ENCODE measurements around the gene SSX3.
"Not testable (repeated sequence)": the region's sequence is repeated elsewhere in the genome, so short reads cannot be mapped to it uniquely, and the experiment has no call there.

Gene SSX3

DNA sequence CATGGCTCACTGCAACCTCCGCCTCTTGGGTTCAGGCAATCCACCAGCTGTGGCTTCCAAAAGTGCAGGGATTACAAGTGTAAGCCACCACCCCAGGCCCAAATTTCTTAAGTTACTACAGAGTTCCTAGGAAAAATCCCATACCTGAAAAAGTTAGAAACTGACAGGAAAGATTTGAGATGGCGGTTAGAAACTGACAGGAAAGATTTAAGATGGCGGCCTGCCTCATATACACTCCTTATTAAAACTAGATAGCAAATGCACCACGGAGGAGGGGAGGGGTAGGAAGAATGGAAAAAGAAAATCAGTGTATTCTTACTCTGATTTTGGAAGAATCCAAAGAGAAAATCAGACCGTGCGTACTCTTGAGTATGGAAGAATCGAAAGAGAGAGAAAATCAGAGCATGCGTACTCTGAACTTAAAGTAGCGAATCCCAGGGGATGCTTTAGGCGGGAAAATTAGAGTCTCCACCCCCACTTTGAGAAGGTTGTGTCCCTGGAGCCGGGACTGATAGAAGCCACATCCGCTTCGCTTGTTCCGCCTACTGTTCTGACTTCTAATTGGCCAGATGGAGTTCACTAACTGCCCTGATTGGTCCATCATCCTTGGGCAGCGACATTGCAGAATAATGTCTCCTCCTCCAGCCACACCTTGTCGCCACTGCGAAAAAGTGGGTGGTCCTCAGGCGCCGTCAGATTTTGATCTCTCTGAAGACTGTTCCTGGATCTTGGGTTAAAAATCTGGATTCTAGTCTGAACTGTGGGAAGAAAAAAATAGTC is at the start of gene SSX3:
SSX3 (minus strand) TSS at position 389 of the 780 bp plus-strand sequence. CDS start 1,454 bp downstream, outside the sequence.
- DNase-seq: not testable (repeated sequence)

GRCh38 chrX:48397825-48398224 is 41.3 kb upstream of the SSX3 start:
- DNase-seq: not testable (repeated sequence)

DNA sequence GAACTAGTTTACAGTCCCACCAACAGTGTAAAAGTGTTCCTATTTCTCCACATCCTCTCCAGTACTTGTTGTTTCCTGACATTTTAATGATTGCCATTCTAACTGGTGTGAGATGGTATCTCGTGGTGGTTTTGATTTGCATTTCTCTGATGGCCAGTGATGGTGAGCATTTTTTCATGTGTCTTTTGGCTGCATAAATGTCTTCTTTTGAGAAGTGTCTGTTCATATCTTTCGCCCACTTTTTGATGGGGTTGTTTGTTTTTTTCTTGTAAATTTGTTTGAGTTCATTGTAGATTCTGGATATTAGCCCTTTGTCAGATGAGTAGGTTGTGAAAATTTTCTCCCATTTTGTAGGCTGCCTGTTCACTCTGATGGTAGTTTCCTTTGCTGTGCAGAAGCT is 40.4 kb upstream of the SSX3 start:
- not testable (repeated sequence) for DNase-seq

DNA sequence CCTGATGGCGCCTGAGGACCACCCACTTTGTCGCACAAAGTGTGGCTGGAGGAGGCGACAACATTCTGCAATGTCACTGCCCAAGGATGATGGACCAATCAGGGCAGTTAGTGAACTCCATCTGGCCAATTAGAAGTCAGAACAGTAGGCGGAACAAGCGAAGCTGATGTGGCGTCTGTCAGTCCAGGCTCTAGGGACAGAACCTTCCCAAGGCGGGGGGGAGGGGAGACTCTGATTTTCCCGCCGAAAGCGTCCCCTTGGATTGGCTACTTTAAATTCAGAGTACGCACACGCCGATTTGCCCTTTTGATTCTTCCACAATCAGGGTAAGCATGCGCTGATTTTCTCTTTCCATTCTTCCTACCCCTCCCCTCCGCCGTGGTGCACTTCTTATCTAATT is 26.7 kb upstream of the SSX3 start, which contains the start of gene SSX4:
SSX4 (plus strand) TSS at position 301 of the 400 bp plus-strand sequence. CDS start 515 bp downstream, outside the sequence.
- DNase-seq: not testable (repeated sequence)

DNA sequence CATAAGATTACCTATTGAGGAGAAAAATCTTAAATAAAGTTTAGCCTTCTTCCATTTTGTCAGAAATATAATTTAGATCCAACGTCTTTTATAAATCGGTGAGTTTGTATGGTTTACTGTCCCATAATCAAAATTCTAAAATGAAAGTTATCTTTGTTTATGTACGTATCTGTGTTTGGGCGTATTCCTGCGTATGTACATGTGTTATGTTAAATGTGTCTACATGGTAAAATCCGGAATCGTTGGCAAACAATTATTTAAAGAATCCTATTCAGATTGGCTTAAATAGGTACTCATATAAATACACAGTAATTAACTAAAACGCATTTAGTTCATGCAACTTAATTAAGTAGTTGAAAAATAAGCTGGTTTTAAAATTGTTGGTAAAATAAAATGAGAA is 13.9 kb upstream of the SSX3 start:
- DNase-seq: not testable (repeated sequence)

- DNase-seq: not testable (repeated sequence)
These were observed 11.4 kb upstream of the SSX3 start for GRCh38 chrX:48367717-48368408.

- not testable (repeated sequence) for DNase-seq
These were observed 2.8 kb upstream of the SSX3 start for GRCh38 chrX:48359281-48359680.

DNA sequence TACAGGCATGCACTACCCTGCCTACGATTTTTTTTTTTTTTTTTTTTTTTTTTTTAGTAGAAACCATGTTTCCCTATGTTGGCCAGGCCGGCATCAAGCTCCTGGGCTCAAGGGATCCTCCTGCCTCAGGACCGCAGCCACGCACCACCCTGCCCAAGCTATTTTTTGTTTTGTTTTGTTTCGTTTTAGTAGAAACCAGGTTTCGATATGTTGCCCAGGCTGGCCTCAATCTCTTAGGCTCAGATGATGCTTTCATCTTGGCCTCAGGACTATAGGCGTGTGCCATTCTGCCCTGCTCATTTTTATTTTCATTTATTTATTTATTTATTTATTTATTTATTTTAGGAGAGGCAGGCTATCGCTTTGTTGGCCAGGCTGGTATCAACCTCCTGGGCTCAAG is 1.2 kb upstream of the SSX3 start:
- DNase-seq: no peak

GRCh38 chrX:48346059-48346458 is 10.4 kb downstream of the SSX3 start:
- not testable (repeated sequence) for DNase-seq

- not testable (repeated sequence) for DNase-seq
These were observed 42.5 kb downstream of the SSX3 start for GRCh38 chrX:48313996-48314395.

GRCh38 chrX:48306175-48306574 is 50.3 kb downstream of the SSX3 start:
- no peak for DNase-seq

Measured in islet precursor cell (in vitro differentiated cells).